Trophoblast cell (in vitro differentiated cells and primary cell): ENCODE results near the gene SCAF1.

ENCODE experiments used
- DNase-seq, 2 donors: peaks; one replicate each; pipeline ENCODE4 v3.0.0-alpha.2; 2016
- H2AFZ ChIP-seq: 2 replicates; pipeline ENCODE4 v1.6.1; 2013; ENCODE audit warnings: low read length, moderate library complexity, mild to moderate bottlenecking; ENCODE audit not compliant: insufficient read depth, poor library complexity
- H2AK5ac ChIP-seq: 2 replicates; pipeline ENCODE4 v1.6.1; 2013; ENCODE audit warnings: mild to moderate bottlenecking, low read length
- H2BK120ac ChIP-seq: 2 replicates; pipeline ENCODE4 v1.6.1; 2013; ENCODE audit warnings: low read length, mild to moderate bottlenecking, moderate library complexity; ENCODE audit not compliant: insufficient read depth, poor library complexity
- H2BK12ac ChIP-seq: 2 replicates; pipeline ENCODE4 v1.6.1; 2013; ENCODE audit warnings: mild to moderate bottlenecking, low read length, moderate library complexity
- H2BK5ac ChIP-seq: 2 replicates; pipeline ENCODE4 v1.6.1; 2013; ENCODE audit warnings: low read length, low read depth, moderate library complexity, mild to moderate bottlenecking; ENCODE audit not compliant: poor library complexity
- H3K14ac ChIP-seq: 2 replicates; pipeline ENCODE4 v1.6.1; 2013; ENCODE audit warnings: mild to moderate bottlenecking, low read length
- H3K18ac ChIP-seq: 2 replicates; pipeline ENCODE4 v1.6.1; 2013; ENCODE audit warnings: mild to moderate bottlenecking, low read length
- H3K23ac ChIP-seq: 2 replicates; pipeline ENCODE4 v1.6.1; 2013; ENCODE audit warnings: low read length
- H3K27ac ChIP-seq: 2 replicates; pipeline ENCODE4 v1.5.1; 2013; ENCODE audit warnings: low read depth, mild to moderate bottlenecking, inconsistent platforms, low read length, moderate library complexity
- H3K27me3 ChIP-seq: 2 replicates; pipeline ENCODE4 v1.6.1; 2013; ENCODE audit warnings: inconsistent platforms, mild to moderate bottlenecking, low read length, moderate library complexity; ENCODE audit not compliant: insufficient read depth
- H3K36me3 ChIP-seq, 2 experiments: 1 replicate in 1 of 2; 2 replicates in 1 of 2; pipeline ENCODE4 v1.6.1; 2013; ENCODE audit warnings: low read length in 2 of 2, mild to moderate bottlenecking in 2 of 2, moderate library complexity in 1 of 2; ENCODE audit not compliant: insufficient read depth in 2 of 2, control insufficient read depth in 1 of 2
- H3K4ac ChIP-seq: 2 replicates; pipeline ENCODE4 v1.6.1; 2013; ENCODE audit warnings: low read depth, mild to moderate bottlenecking, low read length, moderate library complexity
- H3K4me1 ChIP-seq, 2 experiments: 1 replicate in 1 of 2; 2 replicates in 1 of 2; pipeline ENCODE4 v1.6.1; 2013; ENCODE audit warnings: low read length in 2 of 2, mild to moderate bottlenecking in 2 of 2, moderate library complexity in 1 of 2; ENCODE audit not compliant: insufficient read depth in 2 of 2, control insufficient read depth in 1 of 2
- H3K4me2 ChIP-seq: 2 replicates; pipeline ENCODE4 v1.6.1; 2013; ENCODE audit warnings: inconsistent platforms, mild to moderate bottlenecking, low read length, moderate library complexity
- H3K4me3 ChIP-seq: 2 replicates; pipeline ENCODE4 v1.5.1; 2013; ENCODE audit warnings: mild to moderate bottlenecking, low read depth, low read length, inconsistent platforms
- H3K79me1 ChIP-seq: one replicate; pipeline ENCODE4 v1.6.1; 2013; ENCODE audit warnings: low read length
- H3K79me2 ChIP-seq: 2 replicates; pipeline ENCODE4 v1.6.1; 2013; ENCODE audit warnings: low read length, mild to moderate bottlenecking; ENCODE audit not compliant: control insufficient read depth, insufficient read depth, poor library complexity
- H3K9ac ChIP-seq: 2 replicates; pipeline ENCODE4 v1.6.1; 2013; ENCODE audit warnings: mild to moderate bottlenecking, low read length
- H3K9me3 ChIP-seq: 2 replicates; pipeline ENCODE4 v1.6.1; 2013; ENCODE audit warnings: low read depth, mild to moderate bottlenecking, control low read depth, inconsistent platforms, low read length; ENCODE audit not compliant: insufficient read depth
- H4K12ac ChIP-seq: 2 replicates; pipeline ENCODE4 v1.6.1; 2013; ENCODE audit warnings: low read depth, mild to moderate bottlenecking, low read length, moderate library complexity
- H4K8ac ChIP-seq: 2 replicates; pipeline ENCODE4 v1.6.1; 2013; ENCODE audit warnings: low read depth, mild to moderate bottlenecking, low read length, moderate library complexity
- H4K91ac ChIP-seq: one replicate; pipeline ENCODE4 v1.6.1; 2013; ENCODE audit warnings: low read depth, mild to moderate bottlenecking, low read length, moderate library complexity
- WGBS: extraction: QIAGEN DNeasy Blood & Tissue Kit; methylation state at CpG from one replicate; pipeline ENCODE4 v1.1.7; 2013; ENCODE audit warnings: missing lambda C conversion rate; ENCODE audit not compliant: insufficient read length, insufficient coverage; ENCODE audit errors: extremely low coverage; 5-methylcytosine and 5-hydroxymethylcytosine counted together

Gene SCAF1

DNA sequence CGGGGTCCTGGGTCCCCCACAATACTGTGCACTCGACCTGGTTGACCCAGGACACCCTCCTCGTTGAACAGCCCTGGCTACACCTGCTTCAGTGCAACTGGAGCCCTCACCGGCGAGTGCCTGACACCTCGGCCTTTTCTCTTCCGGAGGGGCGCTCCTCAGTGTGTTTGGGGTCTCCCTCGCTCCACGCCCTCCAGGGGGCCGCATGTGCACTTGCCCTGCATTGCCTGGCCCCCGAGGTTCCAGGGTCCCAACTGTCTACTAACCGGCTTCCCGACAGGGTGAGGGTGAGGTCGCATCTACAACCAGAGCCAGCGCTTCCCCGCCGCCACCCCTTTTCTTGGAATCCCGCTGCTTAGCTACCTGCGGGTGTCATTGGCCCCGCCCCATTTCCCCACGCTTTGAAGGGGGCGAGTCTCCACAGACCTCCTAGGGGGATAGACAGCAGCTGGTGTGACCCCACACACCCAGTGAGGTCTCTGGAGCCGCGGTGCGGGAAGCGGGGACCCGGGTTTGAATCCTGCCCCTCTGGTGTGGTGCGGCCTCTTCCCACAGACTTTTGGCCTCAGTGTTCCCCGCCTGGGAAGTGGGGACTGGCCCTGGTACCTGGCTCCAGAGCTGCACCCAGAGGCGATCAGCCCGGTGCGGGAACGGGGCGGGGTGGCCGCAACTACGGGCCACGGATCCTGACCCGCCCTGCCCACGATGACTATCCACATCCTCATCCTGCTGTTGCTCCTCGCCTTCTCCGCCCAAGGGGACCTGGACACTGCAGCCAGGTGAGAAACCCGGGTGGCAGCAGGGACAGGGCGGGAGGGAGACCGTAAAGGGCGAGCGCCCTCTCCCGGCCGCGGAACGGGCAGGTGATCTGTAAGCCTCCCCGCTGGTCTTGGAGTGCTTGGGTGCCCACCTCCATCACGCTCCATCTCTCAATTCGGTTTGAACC is 47.4 kb downstream of the SCAF1 start, which contains the start of gene ADM5:
ADM5 (plus strand) TSS at position 462 of the 946 bp plus-strand sequence; CDS start at position 706, 244 bp downstream.
- Histone ChIP-seq H3K23ac (no peak within 1 kb of the TSS), H4K91ac (no peak within 1 kb of the TSS), H3K9me3 (no peaks in the 10 kb centered on the region), H3K14ac (no peak within 1 kb of the TSS), H3K27me3 (no peaks in the 10 kb centered on the region), H4K8ac (peak within 1 kb of the TSS; percentile 61), H3K4ac (peak within 1 kb of the TSS; percentile 12), H3K18ac (no peak within 1 kb of the TSS), H3K9ac (no peak within 1 kb of the TSS), H3K4me1 (peaks cover 12 to 20% of the 10 kb centered on the region in 2 experiments), H3K4me2 (peak within 1 kb of the TSS; percentile 64), H3K79me2 (no peaks in the 10 kb centered on the region), H3K79me1 (peaks cover 3% of the 10 kb centered on the region), H2BK120ac (no peak within 1 kb of the TSS), H3K4me3 (peak within 1 kb of the TSS; percentile 14), H2BK12ac (no peak within 1 kb of the TSS), H3K27ac (no peak within 1 kb of the TSS), H4K12ac (no peak within 1 kb of the TSS), H3K36me3 (peaks cover 41% of the 10 kb centered on the region in 2 experiments), H2BK5ac (no peak within 1 kb of the TSS), H2AK5ac (peak within 1 kb of the TSS; percentile 39), H2AFZ (peak within 1 kb of the TSS; percentile 56)
- no CpG with 5 or more reads among the region's 54 CpGs for WGBS
- DNase-seq: peak; percentile 35 to 38

DNA sequence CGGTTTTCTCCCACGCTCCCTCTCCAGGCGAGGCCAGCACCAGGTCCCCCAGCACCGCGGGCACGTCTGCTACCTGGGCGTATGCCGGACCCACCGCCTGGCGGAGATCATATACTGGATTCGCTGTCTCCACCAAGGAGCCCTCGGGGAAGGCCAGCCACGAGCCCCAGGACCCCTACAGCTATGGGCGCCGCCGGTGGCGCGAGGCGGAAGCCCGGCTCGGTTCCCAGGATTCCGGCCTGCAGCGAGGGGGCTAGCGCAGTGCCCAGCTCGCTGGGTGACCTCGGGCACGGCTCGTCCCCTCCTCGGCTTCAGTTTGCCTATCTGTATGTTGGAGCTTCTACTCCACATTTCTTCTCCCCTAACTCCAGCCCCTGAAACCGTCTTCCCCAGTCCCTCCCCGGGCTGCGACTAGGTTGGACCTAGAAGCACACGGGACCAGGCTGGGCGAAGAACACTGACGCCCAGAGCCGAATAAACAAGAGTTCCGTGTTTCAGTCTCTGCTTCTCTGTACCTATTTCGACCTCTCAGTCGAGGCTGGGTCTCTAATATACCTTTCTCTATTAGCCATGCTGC is 48.2 kb downstream of the SCAF1 start:
- peak overlapping the region; percentile 61 for H4K8ac ChIP-seq
- H3K9me3 ChIP-seq: no peaks in the 10 kb centered on the region
- WGBS: no CpG with 5 or more reads among the region's 39 CpGs
- no peak overlapping the region for H3K9ac ChIP-seq
- H4K12ac ChIP-seq: no peak overlapping the region
- H3K4ac ChIP-seq: peak overlapping the region; percentile 12
- peak overlapping the region; percentile 56 for H2AFZ ChIP-seq
- DNase-seq: no peak
- no peak overlapping the region for H2BK120ac ChIP-seq
- H3K4me1 ChIP-seq: peaks cover 12 to 20% of the 10 kb centered on the region in 2 experiments
- no peaks in the 10 kb centered on the region for H3K79me2 ChIP-seq
- peak overlapping the region; percentile 14 for H3K4me3 ChIP-seq
- H4K91ac ChIP-seq: no peak overlapping the region
- H3K79me1 ChIP-seq: peaks cover 3% of the 10 kb centered on the region
- peak overlapping the region; percentile 64 for H3K4me2 ChIP-seq
- H2BK12ac ChIP-seq: no peak overlapping the region
- H3K14ac ChIP-seq: no peak overlapping the region
- no peak overlapping the region for H3K18ac ChIP-seq
- H3K27ac ChIP-seq: no peak overlapping the region
- H3K23ac ChIP-seq: no peak overlapping the region
- peaks cover 33 to 34% of the 10 kb centered on the region in 2 experiments for H3K36me3 ChIP-seq
- H2AK5ac ChIP-seq: peak overlapping the region; percentile 39
- no peaks in the 10 kb centered on the region for H3K27me3 ChIP-seq
- no peak overlapping the region for H2BK5ac ChIP-seq

DNA sequence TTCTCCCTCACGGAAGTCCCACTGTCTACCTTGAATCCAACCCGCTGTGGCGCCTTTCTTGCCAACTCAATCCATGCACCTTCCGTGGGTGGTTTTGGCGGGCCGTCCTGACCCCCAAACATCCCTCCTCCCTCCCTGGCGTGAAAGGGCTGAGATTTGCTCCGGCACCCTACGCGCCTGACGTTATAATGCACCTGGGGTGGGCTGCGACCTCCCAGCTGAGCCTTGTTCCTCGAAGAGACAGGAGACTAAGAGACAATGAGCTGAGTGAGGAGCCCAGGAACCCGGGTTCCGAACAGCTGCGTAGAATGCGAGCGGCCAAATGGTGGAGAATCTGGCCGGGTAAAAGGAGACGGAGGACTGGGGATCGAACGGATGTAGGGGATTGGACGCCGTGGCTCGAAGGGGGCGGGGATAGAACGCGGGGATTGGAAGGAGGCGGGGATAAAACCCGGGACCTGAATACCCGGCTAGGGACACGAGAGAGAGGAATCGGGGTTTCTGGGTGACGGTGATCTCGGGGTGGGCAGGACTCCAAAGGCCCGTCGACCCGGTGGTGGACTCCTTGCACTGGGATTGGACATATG is 48.7 kb downstream of the SCAF1 start, which contains the start of gene CPT1C:
CPT1C (plus strand) TSS at position 461 of the 587 bp plus-strand sequence. CDS start 1,137 bp downstream, outside the sequence.
- H3K9me3 ChIP-seq: no peaks in the 10 kb centered on the region

More for the DNA sequence above, 48.7 kb downstream of the SCAF1 start, which contains the start of gene CPT1C:
- Histone ChIP-seq H3K4ac (peak within 1 kb of the TSS; percentile 12), H2AFZ (peak within 1 kb of the TSS; percentile 58), H3K4me3 (peak within 1 kb of the TSS; percentile 38), H3K9ac (peak within 1 kb of the TSS; percentile 18), H2BK5ac (no peak within 1 kb of the TSS), H3K79me1 (peaks cover 3% of the 10 kb centered on the region), H3K27ac (no peak within 1 kb of the TSS), H3K4me2 (peak within 1 kb of the TSS; percentile 64), H3K4me1 (peaks cover 12 to 20% of the 10 kb centered on the region in 2 experiments), H2AK5ac (peak within 1 kb of the TSS; percentile 39), H3K36me3 (peaks cover 28 to 29% of the 10 kb centered on the region in 2 experiments), H4K12ac (peak within 1 kb of the TSS; percentile 29), H3K18ac (no peak within 1 kb of the TSS), H3K79me2 (no peaks in the 10 kb centered on the region), H3K14ac (peak within 1 kb of the TSS; percentile 27), H3K23ac (no peak within 1 kb of the TSS), H3K27me3 (no peaks in the 10 kb centered on the region), H2BK120ac (no peak within 1 kb of the TSS), H4K91ac (no peak within 1 kb of the TSS), H2BK12ac (no peak within 1 kb of the TSS), H4K8ac (peak within 1 kb of the TSS; percentile 74)
- no CpG with 5 or more reads among the region's 38 CpGs for WGBS
- DNase-seq: peak in 1 of 2 donors; percentile 37
